ENCODE measurements around the gene NCDN. TPM values are rescaled to one million over a fixed set of nuclear protein-coding genes. Genes with fewer than 3 reads are reported as not detected.

Gene NCDN
- total and polyA plus RNA-seq, 2 experiments from 2014 or later, result 19.6 to 25.7 TPM

DNA sequence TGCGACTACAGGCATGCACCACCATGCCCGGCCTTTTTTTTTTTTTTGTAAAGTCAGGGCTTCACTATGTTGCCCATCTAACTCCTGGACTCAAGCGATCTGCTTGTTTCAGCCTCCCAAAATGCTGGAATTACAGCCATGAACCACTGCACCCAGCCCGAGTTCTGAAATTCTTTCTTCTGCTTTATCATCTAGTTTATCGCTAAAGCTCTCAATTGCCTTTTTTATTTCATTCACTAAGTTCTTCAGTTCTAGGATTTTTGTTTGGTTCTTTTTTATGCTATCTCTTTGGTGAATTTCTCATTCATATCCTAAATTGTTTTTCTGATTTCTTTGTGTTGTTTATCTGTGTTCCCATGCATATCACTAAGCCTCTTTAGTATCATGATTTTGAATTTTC lies 27.4 kb upstream of the NCDN start:
- no peaks in the 10 kb centered on the region for H3K4me1 ChIP-seq (ENCODE audit: insufficient read depth)
- H3K4me2 ChIP-seq, result no peak overlapping the region
- H3K27ac ChIP-seq, result no peak overlapping the region
- no peak for DNase-seq (ENCODE audit: low spot score)
- no peak overlapping the region for H2AFZ ChIP-seq
- H3K9me2 ChIP-seq (replicated peaks; ENCODE audit: insufficient read depth), result no peaks in the 10 kb centered on the region
- WGBS (ENCODE audit: low lambda C conversion rate, missing lambda C conversion rate), result 79% methylated on average over 5 of the region's 5 CpGs
- peaks cover 8% of the 10 kb centered on the region for H3K36me3 ChIP-seq (replicated peaks; ENCODE audit: insufficient read depth, low read depth)
- H4K20me1 ChIP-seq (ENCODE audit: insufficient read depth, poor library complexity, severe bottlenecking), result no peaks in the 10 kb centered on the region
- H3K4me3 ChIP-seq, result no peak overlapping the region
- H3K27me3 ChIP-seq, result no peaks in the 10 kb centered on the region
- no peak for TF ChIP-seq EZH2 (IDR thresholded peaks at IDR 0.05; ENCODE audit: borderline replicate concordance)
- TF ChIP-seq EZH2phosphoT487 (IDR thresholded peaks at IDR 0.05; ENCODE audit: low read depth, severe bottlenecking, unreplicated experiment), result no peak
- TF ChIP-seq, protein P1, sequence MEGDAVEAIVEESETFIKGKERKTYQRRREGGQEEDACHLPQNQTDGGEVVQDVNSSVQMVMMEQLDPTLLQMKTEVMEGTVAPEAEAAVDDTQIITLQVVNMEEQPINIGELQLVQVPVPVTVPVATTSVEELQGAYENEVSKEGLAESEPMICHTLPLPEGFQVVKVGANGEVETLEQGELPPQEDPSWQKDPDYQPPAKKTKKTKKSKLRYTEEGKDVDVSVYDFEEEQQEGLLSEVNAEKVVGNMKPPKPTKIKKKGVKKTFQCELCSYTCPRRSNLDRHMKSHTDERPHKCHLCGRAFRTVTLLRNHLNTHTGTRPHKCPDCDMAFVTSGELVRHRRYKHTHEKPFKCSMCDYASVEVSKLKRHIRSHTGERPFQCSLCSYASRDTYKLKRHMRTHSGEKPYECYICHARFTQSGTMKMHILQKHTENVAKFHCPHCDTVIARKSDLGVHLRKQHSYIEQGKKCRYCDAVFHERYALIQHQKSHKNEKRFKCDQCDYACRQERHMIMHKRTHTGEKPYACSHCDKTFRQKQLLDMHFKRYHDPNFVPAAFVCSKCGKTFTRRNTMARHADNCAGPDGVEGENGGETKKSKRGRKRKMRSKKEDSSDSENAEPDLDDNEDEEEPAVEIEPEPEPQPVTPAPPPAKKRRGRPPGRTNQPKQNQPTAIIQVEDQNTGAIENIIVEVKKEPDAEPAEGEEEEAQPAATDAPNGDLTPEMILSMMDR (IDR thresholded peaks at IDR 0.05; ENCODE audit: poor library complexity), result no peak
- peaks cover 16% of the 10 kb centered on the region for H3K9me3 ChIP-seq (ENCODE audit: low read depth)
- peaks cover 26% of the 10 kb centered on the region for H3K79me2 ChIP-seq

DNA sequence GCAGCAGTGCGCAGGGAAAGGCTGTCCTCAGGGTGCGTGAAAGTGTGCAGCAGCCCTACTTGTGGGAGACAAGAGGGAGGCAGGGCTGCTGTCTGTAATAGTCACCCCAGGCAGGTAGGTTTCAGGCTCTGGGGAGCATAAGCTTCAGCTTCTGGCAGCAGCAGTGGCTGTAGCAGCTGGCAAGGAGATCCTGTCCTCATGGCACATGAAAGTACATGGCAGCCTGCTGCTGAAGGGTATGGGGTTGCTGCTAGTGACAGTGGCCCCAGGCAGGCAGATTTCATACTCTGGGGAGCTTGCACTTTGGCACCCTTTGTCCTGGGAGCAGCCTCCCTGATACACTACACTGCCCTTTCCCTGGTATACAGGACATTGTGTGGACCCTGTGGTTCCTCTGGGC lies 26.7 kb upstream of the NCDN start:
- Histone ChIP-seq H3K36me3 (replicated peaks; ENCODE audit: insufficient read depth, low read depth) (peaks cover 8% of the 10 kb centered on the region), H3K79me2 (peaks cover 34% of the 10 kb centered on the region), H3K4me2 (no peak overlapping the region), H3K9me3 (ENCODE audit: low read depth) (peaks cover 16% of the 10 kb centered on the region), H3K4me1 (ENCODE audit: insufficient read depth) (no peaks in the 10 kb centered on the region), H2AFZ (no peak overlapping the region), H3K27me3 (no peaks in the 10 kb centered on the region), H3K9me2 (replicated peaks; ENCODE audit: insufficient read depth) (no peaks in the 10 kb centered on the region), H3K4me3 (no peak overlapping the region), H3K27ac (no peak overlapping the region), H4K20me1 (ENCODE audit: insufficient read depth, poor library complexity, severe bottlenecking) (no peaks in the 10 kb centered on the region)
- no peak for DNase-seq (ENCODE audit: low spot score)
- 100% methylated on average over 2 of the region's 2 CpGs for WGBS (ENCODE audit: low lambda C conversion rate, missing lambda C conversion rate)
- TF ChIP-seq, protein P1 (IDR thresholded peaks at IDR 0.05; ENCODE audit: poor library complexity), result no peak
- TF ChIP-seq EZH2 (IDR thresholded peaks at IDR 0.05; ENCODE audit: borderline replicate concordance), result no peak
- TF ChIP-seq EZH2phosphoT487 (IDR thresholded peaks at IDR 0.05; ENCODE audit: low read depth, severe bottlenecking, unreplicated experiment), result no peak

DNA sequence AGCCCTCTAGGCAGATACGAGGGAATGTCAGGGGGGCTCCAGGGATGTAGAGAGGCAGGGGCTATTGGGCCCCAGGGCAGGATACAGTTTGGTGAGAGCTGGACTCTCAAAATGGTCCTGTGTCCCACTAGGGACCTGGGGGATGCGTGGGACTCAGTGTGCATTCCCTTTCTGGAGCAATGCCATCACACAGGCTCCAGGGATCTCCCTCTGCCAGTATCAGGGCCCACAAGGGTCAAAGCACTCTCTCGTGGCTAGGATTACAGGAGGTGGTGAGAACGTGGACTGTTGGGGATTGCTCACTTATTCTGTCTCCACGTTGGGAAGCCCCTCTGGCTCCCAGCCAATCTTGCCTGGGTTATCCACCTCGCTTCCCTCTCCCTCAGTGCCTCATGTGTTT lies 26.2 kb upstream of the NCDN start:
- Histone ChIP-seq H4K20me1 (ENCODE audit: insufficient read depth, poor library complexity, severe bottlenecking) (no peaks in the 10 kb centered on the region), H3K9me3 (ENCODE audit: low read depth) (peaks cover 16% of the 10 kb centered on the region), H3K79me2 (peaks cover 38% of the 10 kb centered on the region), H3K9me2 (replicated peaks; ENCODE audit: insufficient read depth) (no peaks in the 10 kb centered on the region), H3K4me3 (no peak overlapping the region), H2AFZ (no peak overlapping the region), H3K4me1 (ENCODE audit: insufficient read depth) (no peaks in the 10 kb centered on the region), H3K27ac (no peak overlapping the region), H3K27me3 (no peaks in the 10 kb centered on the region), H3K4me2 (no peak overlapping the region), H3K36me3 (replicated peaks; ENCODE audit: insufficient read depth, low read depth) (peaks cover 8% of the 10 kb centered on the region)
- 92% methylated on average over 6 of the region's 6 CpGs for WGBS (ENCODE audit: low lambda C conversion rate, missing lambda C conversion rate)
- no peak for TF ChIP-seq EZH2phosphoT487 (IDR thresholded peaks at IDR 0.05; ENCODE audit: low read depth, severe bottlenecking, unreplicated experiment)
- TF ChIP-seq EZH2 (IDR thresholded peaks at IDR 0.05; ENCODE audit: borderline replicate concordance), result no peak
- TF ChIP-seq, protein P1 (IDR thresholded peaks at IDR 0.05; ENCODE audit: poor library complexity), result no peak
- DNase-seq (ENCODE audit: low spot score), result no peak
